Liver (tissue), 9 donors: ENCODE data around the gene FZR1. TPM values are rescaled to one million over a fixed set of nuclear protein-coding genes. Genes with fewer than 3 reads are reported as not detected.

Experiments used
- DNase-seq: peaks from one replicate; pipeline ENCODE4 v3.0.0-alpha.2; 2017; ENCODE audit warnings: low spot score
- H3K27ac ChIP-seq, 2 donors: one replicate each; pipeline ENCODE4 v1.7.0; 2013; ENCODE audit warnings: inconsistent platforms in 2 of 2, low read length in 2 of 2, control low read depth in 1 of 2, low read depth in 1 of 2, mild to moderate bottlenecking in 1 of 2
- H3K27me3 ChIP-seq, 4 donors: one replicate each; pipeline versions ENCODE4 v1.6.1 to v1.7.0; 2013; ENCODE audit warnings: low read length in 3 of 4, inconsistent platforms in 1 of 4, mild to moderate bottlenecking in 1 of 4, moderate library complexity in 1 of 4; ENCODE audit not compliant: control insufficient read depth in 4 of 4, insufficient read depth in 4 of 4
- H3K36me3 ChIP-seq, 4 donors: one replicate each; pipeline versions ENCODE4 v1.6.1 to v1.7.0; 2013; ENCODE audit warnings: low read length in 3 of 4, mild to moderate bottlenecking in 3 of 4, low read depth in 1 of 4, moderate library complexity in 1 of 4; ENCODE audit not compliant: control insufficient read depth in 4 of 4, insufficient read depth in 3 of 4
- H3K4me1 ChIP-seq, 4 donors: one replicate each; pipeline versions ENCODE4 v1.6.1 to v1.7.0; 2013; ENCODE audit warnings: low read length in 3 of 4, mild to moderate bottlenecking in 3 of 4, moderate library complexity in 1 of 4; ENCODE audit not compliant: control insufficient read depth in 4 of 4, insufficient read depth in 4 of 4
- H3K4me3 ChIP-seq, 3 donors: one replicate each; pipeline versions ENCODE4 v1.6.1 to v1.7.0; 2013; ENCODE audit warnings: low read length in 3 of 3, control low read depth in 1 of 3, low read depth in 1 of 3, mild to moderate bottlenecking in 1 of 3
- H3K9ac ChIP-seq, 2 donors: one replicate each; pipeline ENCODE4 v1.7.0; 2013; ENCODE audit warnings: low read length in 2 of 2, mild to moderate bottlenecking in 2 of 2, moderate library complexity in 2 of 2, control low read depth in 1 of 2, low read depth in 1 of 2
- H3K9me3 ChIP-seq, 4 donors: one replicate each; pipeline versions ENCODE4 v1.6.1 to v1.7.0; 2013; ENCODE audit warnings: low read length in 3 of 4; ENCODE audit not compliant: control insufficient read depth in 4 of 4
- FOXA1 ChIP-seq: IDR thresholded peaks from 2 replicates; pipeline ENCODE4 v1.6.1; 2016; ENCODE audit warnings: antibody characterized with exemption
- FOXA2 ChIP-seq: IDR thresholded peaks from 2 replicates; pipeline ENCODE4 v1.6.1; 2016; ENCODE audit warnings: antibody characterized with exemption
- GABPA ChIP-seq, 2 donors: IDR thresholded peaks in 1 of 2; conservative IDR thresholded peaks in 1 of 2; 2 replicates each; pipeline ENCODE4 v1.6.1; 2016; ENCODE audit warnings: antibody characterized with exemption in 2 of 2, mild to moderate bottlenecking in 1 of 2, moderate library complexity in 1 of 2
- HNF4A ChIP-seq, 2 donors: conservative IDR thresholded peaks; 2 replicates each; pipeline ENCODE4 v1.6.1; 2016; ENCODE audit warnings: antibody characterized with exemption in 2 of 2, mild to moderate bottlenecking in 2 of 2
- JUND ChIP-seq, 2 donors: IDR thresholded peaks; 2 replicates each; pipeline ENCODE4 v1.6.1; 2016; ENCODE audit warnings: antibody characterized with exemption in 2 of 2
- NR2F2 ChIP-seq: IDR thresholded peaks from 2 replicates; pipeline ENCODE4 v1.6.1; 2016; ENCODE audit warnings: antibody characterized with exemption
- RAD21 ChIP-seq, 2 donors: IDR thresholded peaks; 2 replicates each; pipeline ENCODE4 v1.6.1; 2016; ENCODE audit warnings: antibody characterized with exemption in 2 of 2, mild to moderate bottlenecking in 2 of 2
- RXRA ChIP-seq, 2 donors: IDR thresholded peaks; 2 replicates each; pipeline ENCODE4 v1.6.1; 2017 to 2018; ENCODE audit warnings: antibody characterized with exemption in 2 of 2, mild to moderate bottlenecking in 1 of 2
- SP1 ChIP-seq: IDR thresholded peaks from 2 replicates; pipeline ENCODE4 v1.6.1; 2018; ENCODE audit warnings: antibody characterized with exemption, mild to moderate bottlenecking
- TAF1 ChIP-seq: conservative IDR thresholded peaks from 2 replicates; pipeline ENCODE4 v1.6.1; 2016; ENCODE audit warnings: antibody characterized with exemption, mild to moderate bottlenecking
- YY1 ChIP-seq: IDR thresholded peaks from 2 replicates; pipeline ENCODE4 v1.6.1; 2016; ENCODE audit warnings: antibody characterized with exemption, mild to moderate bottlenecking
- WGBS: extraction: QIAGEN DNeasy Blood & Tissue Kit; methylation state at CpG from one replicate; pipeline ENCODE4 v1.1.7; 2013; 5-methylcytosine and 5-hydroxymethylcytosine counted together
- polyA plus RNA-seq, 2 donors: library from polyadenylated mRNA; stranded (reverse) in 1 of 2; unstranded in 1 of 2; fragments of 200-250 nt in 1 of 2; fragments of >200 nt in 1 of 2; fragmentation: Nextera tagmentation in 1 of 2; extraction: Ambion mirVana in 1 of 2; gene quantifications; one replicate each; pipeline versions ENCODE4 v1.2.1 to v1.2.3, GENCODE V29; 2013 to 2015
- total RNA-seq, 2 donors: library from RNA; depleted of rRNA; stranded (reverse); fragments of >200 nt; gene quantifications; one replicate each; pipeline ENCODE4 v1.2.3, GENCODE V29; 2014
- TF ChIP-seq, protein P1 (sequence below): fragments of 150-350 bp; IDR thresholded peaks from 2 replicates; pipeline ENCODE4 v1.5.1; 2017; ENCODE audit warnings: improper control_type of control experiment, low read depth, low read length; ENCODE audit not compliant: missing input control
- TF ChIP-seq, protein P2 (sequence below): IDR thresholded peaks from 2 replicates; pipeline ENCODE4 v1.6.1; 2016; ENCODE audit warnings: antibody characterized with exemption
- TF ChIP-seq, protein P3 (sequence below): IDR thresholded peaks from 2 replicates; pipeline ENCODE4 v1.6.1; 2016; ENCODE audit warnings: antibody characterized with exemption
- donor health status: healthy.
- donor health status: healthy.
- donor health status: healthy.
- donor health status: healthy.
- donor health status: healthy.

FZR1 gene
- total and polyA plus RNA-seq, 4 donors, result 17.0 to 27.3 (median 20.3) TPM

DNA sequence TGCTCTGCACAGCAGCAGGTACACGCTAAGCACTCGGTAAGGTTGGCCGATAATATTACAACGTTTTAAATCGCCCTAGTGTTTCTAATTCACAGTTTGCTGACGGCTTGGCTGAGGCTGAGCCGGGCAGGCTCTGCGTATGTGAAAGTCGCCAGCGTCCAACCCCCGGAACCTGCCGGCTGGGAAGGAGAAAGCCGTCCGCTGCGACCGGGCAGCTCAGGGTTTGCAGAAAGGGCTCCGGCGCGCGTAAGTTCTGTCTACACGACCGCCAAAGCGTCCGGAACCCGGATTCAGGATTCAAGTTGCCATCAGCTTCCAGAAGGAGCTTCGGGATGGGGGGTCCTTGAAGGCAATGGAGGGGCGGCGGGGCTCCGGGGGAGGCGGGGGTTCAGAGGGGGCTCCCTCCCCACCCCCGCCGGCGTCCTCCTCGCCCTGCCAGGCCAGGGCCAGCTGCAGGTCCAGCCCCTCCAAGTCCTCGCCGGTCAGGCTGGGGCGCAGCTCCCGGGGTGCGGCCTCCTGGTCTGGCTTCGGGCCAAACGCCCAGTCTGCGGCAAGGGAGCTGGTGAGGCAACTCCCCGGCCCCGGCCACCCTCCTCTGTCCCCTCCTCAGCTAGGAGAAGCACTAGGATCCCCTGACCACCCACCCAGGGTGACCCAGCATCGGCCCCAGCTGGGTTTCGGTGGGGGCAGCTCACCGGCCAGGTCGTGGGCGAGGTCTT, 23.4 kb upstream of the FZR1 start:
- Histone ChIP-seq H3K4me3 (no peak overlapping the region), H3K9me3 (no peaks in the 10 kb centered on the region), H3K36me3 (no peaks in the 10 kb centered on the region), H3K9ac (no peak overlapping the region), H3K4me1 (no peaks in the 10 kb centered on the region), H3K27ac (no peak overlapping the region), H3K27me3 (peaks cover 0 to 2% (median 0%) of the 10 kb centered on the region in 4 donors)
- TF ChIP-seq SP1 (no peak), FOXA1 (no peak), GABPA (IDR thresholded peaks at IDR 0.05 in 1 of 2, conservative IDR thresholded peaks at IDR 0.05 in 1 of 2) (no peak), NR2F2 (no peak), JUND (IDR thresholded peaks at IDR 0.05) (no peak), FOXA2 (no peak), RXRA (IDR thresholded peaks at IDR 0.05) (no peak)
- TF ChIP-seq, protein P1, sequence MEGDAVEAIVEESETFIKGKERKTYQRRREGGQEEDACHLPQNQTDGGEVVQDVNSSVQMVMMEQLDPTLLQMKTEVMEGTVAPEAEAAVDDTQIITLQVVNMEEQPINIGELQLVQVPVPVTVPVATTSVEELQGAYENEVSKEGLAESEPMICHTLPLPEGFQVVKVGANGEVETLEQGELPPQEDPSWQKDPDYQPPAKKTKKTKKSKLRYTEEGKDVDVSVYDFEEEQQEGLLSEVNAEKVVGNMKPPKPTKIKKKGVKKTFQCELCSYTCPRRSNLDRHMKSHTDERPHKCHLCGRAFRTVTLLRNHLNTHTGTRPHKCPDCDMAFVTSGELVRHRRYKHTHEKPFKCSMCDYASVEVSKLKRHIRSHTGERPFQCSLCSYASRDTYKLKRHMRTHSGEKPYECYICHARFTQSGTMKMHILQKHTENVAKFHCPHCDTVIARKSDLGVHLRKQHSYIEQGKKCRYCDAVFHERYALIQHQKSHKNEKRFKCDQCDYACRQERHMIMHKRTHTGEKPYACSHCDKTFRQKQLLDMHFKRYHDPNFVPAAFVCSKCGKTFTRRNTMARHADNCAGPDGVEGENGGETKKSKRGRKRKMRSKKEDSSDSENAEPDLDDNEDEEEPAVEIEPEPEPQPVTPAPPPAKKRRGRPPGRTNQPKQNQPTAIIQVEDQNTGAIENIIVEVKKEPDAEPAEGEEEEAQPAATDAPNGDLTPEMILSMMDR, result no peak
- DNase-seq, result no peak
- 73% methylated on average over 49 of the region's 49 CpGs for WGBS

DNA sequence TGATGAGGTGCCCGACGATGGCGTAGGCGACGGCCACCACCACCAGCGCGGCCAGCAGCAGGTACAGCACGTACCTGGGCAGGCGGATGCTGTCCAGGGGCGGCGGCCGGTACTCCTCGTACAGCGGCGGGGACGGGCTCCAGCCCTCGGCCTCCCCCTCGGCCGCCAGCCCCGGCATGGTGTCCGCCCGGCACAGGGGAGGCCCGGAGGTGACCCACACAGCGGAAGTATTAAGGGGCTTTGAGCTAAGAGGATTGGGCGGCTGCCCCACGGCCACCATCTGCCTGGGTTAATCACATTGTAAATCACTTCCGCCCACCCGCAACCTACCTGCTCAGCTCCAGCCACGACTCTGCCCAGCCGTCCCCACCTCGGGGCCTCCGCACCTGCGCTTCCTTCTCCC, 22.9 kb upstream of the FZR1 start, which contains the start of gene SMIM44:
Gene SMIM44, minus strand, starts transcription at position 216 of the 403 bp plus-strand sequence. Its CDS starts 38 bp downstream, at position 178.
- Histone ChIP-seq H3K4me1 (no peaks in the 10 kb centered on the region), H3K9ac (no peak within 1 kb of the TSS), H3K27ac (no peak within 1 kb of the TSS), H3K27me3 (peaks cover 0 to 2% (median 0%) of the 10 kb centered on the region in 4 donors), H3K36me3 (no peaks in the 10 kb centered on the region), H3K4me3 (no peak within 1 kb of the TSS), H3K9me3 (no peaks in the 10 kb centered on the region)
- WGBS, result 80% methylated on average over 33 of the region's 33 CpGs
- TF ChIP-seq RAD21 (IDR thresholded peaks at IDR 0.05) (no peak), FOXA2 (no peak), JUND (IDR thresholded peaks at IDR 0.05) (no peak), TAF1 (no peak), YY1 (no peak), HNF4A (conservative IDR thresholded peaks at IDR 0.05) (no peak), FOXA1 (no peak), RXRA (IDR thresholded peaks at IDR 0.05) (no peak), NR2F2 (no peak)
- TF ChIP-seq, protein P2, sequence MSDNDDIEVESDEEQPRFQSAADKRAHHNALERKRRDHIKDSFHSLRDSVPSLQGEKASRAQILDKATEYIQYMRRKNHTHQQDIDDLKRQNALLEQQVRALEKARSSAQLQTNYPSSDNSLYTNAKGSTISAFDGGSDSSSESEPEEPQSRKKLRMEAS, result no peak
- TF ChIP-seq, protein P1, result no peak
- TF ChIP-seq, protein P3, sequence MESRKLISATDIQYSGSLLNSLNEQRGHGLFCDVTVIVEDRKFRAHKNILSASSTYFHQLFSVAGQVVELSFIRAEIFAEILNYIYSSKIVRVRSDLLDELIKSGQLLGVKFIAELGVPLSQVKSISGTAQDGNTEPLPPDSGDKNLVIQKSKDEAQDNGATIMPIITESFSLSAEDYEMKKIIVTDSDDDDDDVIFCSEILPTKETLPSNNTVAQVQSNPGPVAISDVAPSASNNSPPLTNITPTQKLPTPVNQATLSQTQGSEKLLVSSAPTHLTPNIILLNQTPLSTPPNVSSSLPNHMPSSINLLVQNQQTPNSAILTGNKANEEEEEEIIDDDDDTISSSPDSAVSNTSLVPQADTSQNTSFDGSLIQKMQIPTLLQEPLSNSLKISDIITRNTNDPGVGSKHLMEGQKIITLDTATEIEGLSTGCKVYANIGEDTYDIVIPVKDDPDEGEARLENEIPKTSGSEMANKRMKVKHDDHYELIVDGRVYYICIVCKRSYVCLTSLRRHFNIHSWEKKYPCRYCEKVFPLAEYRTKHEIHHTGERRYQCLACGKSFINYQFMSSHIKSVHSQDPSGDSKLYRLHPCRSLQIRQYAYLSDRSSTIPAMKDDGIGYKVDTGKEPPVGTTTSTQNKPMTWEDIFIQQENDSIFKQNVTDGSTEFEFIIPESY, result no peak
- no peak for DNase-seq
